ENCODE data around the gene LRP5. TPM values are rescaled to one million over a fixed set of nuclear protein-coding genes. Genes with fewer than 3 reads are reported as not detected.
"Not testable (repeated sequence)": the region's sequence is repeated elsewhere in the genome, so short reads cannot be mapped to it uniquely, and the experiment has no call there.

LRP5 gene
- total RNA-seq, 3 donors from 2014 or later: 23.6 to 48.8 (median 24.5) TPM

- H3K4me1 ChIP-seq: peaks cover 0 to 2% of the 10 kb centered on the region in 2 donors
These were observed 121.2 kb downstream of the LRP5 start for GRCh38 chr11:68433541-68433940.

GRCh38 chr11:68434159-68434558 lies 121.8 kb downstream of the LRP5 start:
- H3K27ac ChIP-seq; DNase-seq (ENCODE audit: low spot score in 2 of 2); H3K36me3 ChIP-seq; H3K27me3 ChIP-seq; H3K4me1 ChIP-seq; H3K9me3 ChIP-seq; intact Hi-C loops (cut with DNase I; ENCODE audit: low total_unique reads); H3K4me3 ChIP-seq: not testable (repeated sequence)

More at GRCh38 chr11:68433541-68433940, 121.2 kb downstream of the LRP5 start:
- Histone ChIP-seq H3K9me3 (peaks cover 12 to 14% of the 10 kb centered on the region in 2 donors), H3K27ac (no peak overlapping the region), H3K4me3 (no peak overlapping the region), H3K27me3 (no peaks in the 10 kb centered on the region), H3K36me3 (peaks cover 7% of the 10 kb centered on the region)
- no peak for TF ChIP-seq POLR2AphosphoS5 (IDR thresholded peaks at IDR 0.05)
- no peak for TF ChIP-seq POLR2A (IDR thresholded peaks at IDR 0.05)
- TF ChIP-seq CTCF (IDR thresholded peaks at IDR 0.05): no peak
- intact Hi-C loops (cut with DNase I; ENCODE audit: low total_unique reads): no loop called here
- DNase-seq (ENCODE audit: low spot score in 2 of 2): no peak

- TF ChIP-seq POLR2AphosphoS5 (IDR thresholded peaks at IDR 0.05) (no peak), POLR2A (IDR thresholded peaks at IDR 0.05) (no peak), CTCF (IDR thresholded peaks at IDR 0.05) (no peak)
- intact Hi-C loops (cut with DNase I; ENCODE audit: low total_unique reads): no loop called here
- peak overlapping the region in 1 of 2 donors; percentile 85 for H3K27ac ChIP-seq
- no peaks in the 10 kb centered on the region for H3K27me3 ChIP-seq
- H3K4me3 ChIP-seq: no peak overlapping the region
- peaks cover 0 to 2% of the 10 kb centered on the region in 2 donors for H3K4me1 ChIP-seq
- no peaks in the 10 kb centered on the region for H3K36me3 ChIP-seq
- no peak for DNase-seq (ENCODE audit: low spot score in 2 of 2)
- no peaks in the 10 kb centered on the region for H3K9me3 ChIP-seq
These were observed 123.9 kb downstream of the LRP5 start for GRCh38 chr11:68436162-68436888.

GRCh38 chr11:68436985-68437926 lies 124.9 kb downstream of the LRP5 start:
- DNase-seq (ENCODE audit: low spot score in 2 of 2): no peak
- peaks cover 0 to 2% of the 10 kb centered on the region in 2 donors for H3K4me1 ChIP-seq
- no peaks in the 10 kb centered on the region for H3K9me3 ChIP-seq
- H3K27ac ChIP-seq: peak overlapping the region; percentile 42 to 85
- intact Hi-C loops (cut with DNase I; ENCODE audit: low total_unique reads): no loop called here
- H3K36me3 ChIP-seq: no peaks in the 10 kb centered on the region
- TF ChIP-seq POLR2AphosphoS5 (IDR thresholded peaks at IDR 0.05) (no peak), POLR2A (IDR thresholded peaks at IDR 0.05) (no peak), CTCF (IDR thresholded peaks at IDR 0.05) (no peak)
- H3K4me3 ChIP-seq: peak overlapping the region in 1 of 3 donors; percentile 32
- H3K27me3 ChIP-seq: no peaks in the 10 kb centered on the region

GRCh38 chr11:68437927-68438657 lies 125.7 kb downstream of the LRP5 start:
- intact Hi-C loops (cut with DNase I; ENCODE audit: low total_unique reads): no loop called here
- no peak for DNase-seq (ENCODE audit: low spot score in 2 of 2)
- Histone ChIP-seq H3K36me3 (no peaks in the 10 kb centered on the region), H3K4me3 (peak overlapping the region in 1 of 3 donors; percentile 32), H3K27me3 (no peaks in the 10 kb centered on the region), H3K9me3 (no peaks in the 10 kb centered on the region), H3K27ac (peak overlapping the region; percentile 42 to 85), H3K4me1 (peaks cover 0 to 2% of the 10 kb centered on the region in 2 donors)
- TF ChIP-seq POLR2A (IDR thresholded peaks at IDR 0.05) (no peak), CTCF (IDR thresholded peaks at IDR 0.05) (no peak), POLR2AphosphoS5 (IDR thresholded peaks at IDR 0.05) (no peak)
